GM21381 (cell line): ENCODE data around the gene SMNDC1.

ENCODE experiments used
- ATAC-seq: cut with Tn5 transposase; IDR thresholded peaks from one replicate; pipeline ENCODE4 v1.9.1; 2021; ENCODE audit warnings: mild to moderate bottlenecking, moderate library complexity; ENCODE audit not compliant: unreplicated experiment

SMNDC1 gene

GRCh38 chr10:110327262-110327914, 22.7 kb upstream of the SMNDC1 start:
- ATAC-seq: no peak

DNA sequence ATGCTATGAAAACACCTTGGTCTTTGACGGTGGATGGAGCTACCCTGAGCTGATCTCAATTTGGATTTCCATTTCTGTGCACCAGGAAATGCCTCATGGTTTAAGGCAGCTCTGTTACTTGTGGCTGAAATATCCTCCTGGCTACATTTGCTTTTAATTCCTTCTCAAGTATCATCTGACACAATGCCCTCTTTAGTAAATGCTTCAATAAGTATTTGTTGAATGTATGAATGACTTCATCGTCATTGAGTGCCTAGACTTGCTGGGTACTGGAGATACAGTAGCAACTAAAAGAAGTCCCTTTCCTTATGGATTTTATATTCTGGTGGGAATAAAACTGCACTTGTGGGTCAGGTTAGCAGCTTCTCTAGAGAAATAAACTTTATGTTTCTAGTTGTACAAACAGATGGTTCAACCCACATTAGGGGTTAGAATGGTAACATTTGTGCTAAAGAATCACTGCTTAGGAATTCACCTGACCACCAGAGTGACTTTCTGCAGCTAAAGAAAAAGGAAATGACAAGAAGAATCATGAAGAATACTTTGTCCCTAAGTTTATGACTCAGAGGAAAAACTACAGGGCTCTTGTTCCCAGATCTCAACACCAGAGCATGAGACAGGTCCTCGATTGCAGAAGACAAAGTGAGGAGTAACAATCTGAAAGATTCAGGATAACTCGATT, 21.8 kb upstream of the SMNDC1 start:
- no peak for ATAC-seq

DNA sequence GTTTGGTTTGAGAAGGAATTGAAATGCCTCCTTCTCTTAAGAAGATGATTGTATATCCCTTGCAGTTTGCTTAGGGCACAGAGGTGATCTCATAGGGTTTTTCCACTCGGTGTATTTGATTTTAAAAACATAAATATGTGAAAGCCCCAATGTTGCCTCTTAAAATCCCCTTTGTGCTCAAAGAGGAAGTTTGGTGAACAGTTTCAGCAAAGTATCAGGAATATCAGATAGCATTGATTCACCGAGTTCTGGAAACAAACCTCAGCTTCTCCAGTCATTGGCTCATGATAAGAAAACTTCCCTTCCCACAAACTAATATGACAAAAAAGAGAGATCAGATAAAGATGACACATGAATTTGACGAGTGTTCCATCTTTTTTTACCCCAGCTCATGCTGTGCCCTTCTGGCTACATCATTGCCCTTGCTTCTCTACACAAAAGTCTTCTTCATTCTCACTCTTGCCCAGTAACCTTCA, 20.1 kb upstream of the SMNDC1 start:
- peak; percentile 60 for ATAC-seq

GRCh38 chr10:110324201-110324804, 19.6 kb upstream of the SMNDC1 start:
- ATAC-seq: peak; percentile 57

DNA sequence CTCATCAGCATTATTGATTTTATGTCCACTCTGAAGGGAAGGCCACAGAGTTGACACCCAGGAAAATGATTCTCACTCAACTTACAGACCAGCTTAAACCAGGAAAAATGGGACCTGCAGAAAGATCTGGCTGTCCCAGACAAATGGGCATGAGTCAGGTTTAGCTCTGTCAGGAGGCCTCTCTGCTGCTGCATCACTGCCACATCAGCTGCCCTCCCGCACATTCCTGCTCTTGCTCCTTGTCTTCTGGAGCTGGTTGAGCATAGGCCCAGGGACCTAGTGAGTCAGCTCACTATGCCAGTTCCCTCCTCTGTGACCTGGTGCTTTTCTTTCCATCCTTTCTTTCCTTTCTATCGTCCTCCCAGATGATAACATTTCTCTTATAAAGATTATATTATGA, 18.8 kb upstream of the SMNDC1 start:
- ATAC-seq: no peak

DNA sequence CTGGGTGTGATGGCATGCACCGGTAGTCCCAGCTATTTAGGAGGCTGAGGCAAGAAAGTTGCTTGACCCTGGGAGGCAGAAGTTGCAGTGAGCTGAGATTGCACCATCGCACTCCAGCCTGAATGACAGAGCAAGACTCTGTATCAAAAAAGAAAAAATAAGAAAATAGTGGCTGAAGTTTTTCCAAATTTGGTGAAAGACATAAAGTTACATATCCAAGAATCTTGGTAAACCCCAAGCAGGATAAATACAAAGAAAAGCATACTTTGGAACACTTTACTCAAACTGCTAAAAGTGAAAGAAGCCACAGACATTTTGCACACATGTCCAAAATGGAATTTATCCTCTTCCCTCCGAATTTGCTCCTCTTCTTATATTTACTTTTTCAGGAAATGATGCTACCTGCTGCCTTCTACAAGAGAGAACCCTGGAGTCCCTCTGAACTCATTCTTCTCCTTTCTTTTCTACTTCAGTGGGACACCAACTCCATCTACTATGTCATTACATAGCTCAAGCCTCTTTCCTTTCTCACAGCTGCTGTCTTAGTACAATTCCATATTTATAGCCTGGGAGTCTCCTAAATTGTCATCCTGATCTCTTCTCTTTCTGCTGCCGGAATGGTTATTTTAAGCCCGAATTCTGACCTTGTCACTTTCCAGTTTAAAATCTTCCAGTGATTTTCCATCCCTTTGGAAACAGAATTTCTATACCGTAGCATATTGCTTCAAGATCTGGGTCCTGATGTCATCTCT, 17.3 kb upstream of the SMNDC1 start:
- no peak for ATAC-seq

- no peak for ATAC-seq
These were observed 13.4 kb upstream of the SMNDC1 start for GRCh38 chr10:110317866-110318850.

GRCh38 chr10:110313674-110314073, 9.0 kb upstream of the SMNDC1 start:
- no peak for ATAC-seq

DNA sequence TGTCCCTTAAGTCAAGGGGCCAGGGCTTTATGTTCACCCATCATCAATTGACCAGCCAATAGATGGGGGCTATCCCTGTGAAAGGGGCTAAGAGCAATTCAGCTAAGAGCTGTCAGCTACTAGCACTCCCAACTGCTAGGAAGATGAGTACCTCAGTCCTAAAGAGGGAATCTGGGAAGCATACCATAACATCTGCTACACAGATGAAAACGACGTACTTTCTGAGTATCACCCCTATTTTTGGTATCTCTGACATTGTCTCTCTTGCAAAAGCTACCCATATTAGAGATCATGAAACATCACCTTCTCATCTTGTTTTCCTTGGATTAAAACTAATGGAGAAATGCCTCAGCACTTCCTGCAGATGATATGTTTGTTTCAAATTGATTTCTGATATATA, 7.5 kb upstream of the SMNDC1 start:
- ATAC-seq: no peak

- ATAC-seq: peak; percentile 54
These were observed 6.7 kb upstream of the SMNDC1 start for GRCh38 chr10:110311357-110311949.

DNA sequence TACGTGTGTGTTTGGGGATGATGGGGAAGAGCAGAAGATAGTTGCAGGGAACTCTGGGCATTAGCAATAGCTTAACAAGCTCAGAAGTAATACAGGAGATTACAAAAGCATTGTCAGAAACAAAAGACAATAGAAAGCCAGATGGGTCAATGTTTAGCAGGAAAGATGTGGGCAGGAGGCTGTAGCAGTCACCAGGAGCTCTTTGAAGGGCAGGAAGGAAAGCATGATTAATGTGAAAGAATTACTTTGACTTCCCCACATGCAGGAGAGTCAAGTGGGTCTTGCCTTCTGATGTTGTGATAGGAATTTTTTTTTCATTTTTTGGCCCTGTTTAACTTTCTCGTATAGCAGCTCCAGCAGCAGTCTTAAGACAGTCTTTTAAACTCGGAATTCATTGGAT, 6.0 kb upstream of the SMNDC1 start:
- ATAC-seq: no peak

- no peak for ATAC-seq
These were observed 3.1 kb upstream of the SMNDC1 start for GRCh38 chr10:110307805-110308204.

GRCh38 chr10:110306452-110306768, 1.7 kb upstream of the SMNDC1 start:
- ATAC-seq: no peak

DNA sequence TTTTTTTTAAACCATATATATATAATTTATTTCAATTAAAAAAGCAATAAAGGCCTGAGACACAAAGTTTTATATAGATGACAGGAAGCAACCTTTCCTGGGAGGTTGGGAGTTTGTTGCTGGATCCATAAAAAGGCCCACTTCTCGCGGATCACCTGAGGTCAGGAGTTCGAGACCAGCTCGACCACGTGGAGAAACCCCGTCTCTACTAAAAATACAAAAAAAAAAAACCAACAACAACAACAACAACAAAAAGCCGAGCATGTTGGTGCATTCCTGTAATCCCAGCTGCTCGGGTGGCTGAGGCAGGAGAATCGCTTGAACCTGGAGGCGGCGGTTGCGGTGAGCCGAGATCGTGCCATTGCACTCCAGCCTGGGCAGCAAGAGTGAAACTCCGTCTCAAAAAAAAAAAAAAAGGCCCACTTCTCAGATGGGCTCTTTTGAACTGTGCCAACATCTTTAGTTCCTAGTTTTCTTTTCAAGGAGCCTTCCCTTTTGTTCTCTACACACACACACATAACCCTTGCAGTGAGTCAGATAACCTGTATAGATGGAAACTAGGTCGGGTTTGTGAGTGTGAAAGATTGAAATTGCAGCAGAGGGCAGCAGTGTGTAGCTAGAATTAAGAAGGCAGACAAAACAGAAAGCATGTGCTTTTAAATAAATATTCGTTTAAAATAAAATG, 1.2 kb upstream of the SMNDC1 start:
- peak; percentile 45 for ATAC-seq

DNA sequence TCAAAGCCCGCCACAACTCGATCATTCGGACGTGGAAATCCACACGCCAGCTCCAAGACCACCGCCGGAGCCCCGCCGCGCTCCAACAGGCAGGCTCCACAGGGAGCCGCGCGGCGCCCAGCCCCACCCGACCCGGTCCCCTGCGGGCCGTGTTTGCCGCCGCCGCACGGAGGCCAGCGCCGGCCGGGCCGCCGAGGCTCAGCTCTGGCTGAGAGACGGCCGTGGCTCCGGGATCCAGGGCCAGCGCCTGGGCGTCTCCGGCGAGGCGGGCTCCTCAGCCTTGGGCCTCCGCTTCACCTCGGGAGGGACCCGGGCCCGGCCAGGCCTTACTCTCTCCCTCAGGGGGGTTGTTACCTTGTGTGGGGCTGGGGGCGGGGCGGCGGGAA, 333 bp downstream of the SMNDC1 start:
- peak; percentile 34 for ATAC-seq

- ATAC-seq: no peak
These were observed 1.0 kb downstream of the SMNDC1 start for GRCh38 chr10:110303681-110304080.

GRCh38 chr10:110300486-110300986, 4.2 kb downstream of the SMNDC1 start:
- no peak for ATAC-seq

DNA sequence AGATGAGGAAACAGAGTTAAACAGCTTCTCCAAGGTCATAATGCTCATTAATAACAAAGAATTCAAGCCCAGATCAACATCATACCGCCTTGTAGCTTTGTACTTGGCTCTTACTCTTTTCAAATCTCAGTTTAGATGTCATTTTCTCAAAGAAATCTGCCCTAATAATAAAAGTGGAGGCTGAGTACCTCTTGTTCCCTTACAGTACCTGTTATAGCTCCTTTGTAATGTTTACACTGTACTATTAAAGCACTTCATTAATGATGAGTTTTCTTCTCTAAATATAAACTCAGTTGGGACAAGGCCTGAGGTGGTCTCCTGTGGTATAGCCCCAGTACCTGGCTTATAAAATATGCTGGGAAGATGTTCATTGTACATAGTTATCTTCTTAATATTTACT, 7.8 kb downstream of the SMNDC1 start:
- ATAC-seq: no peak

GRCh38 chr10:110286841-110287240, 17.9 kb downstream of the SMNDC1 start:
- ATAC-seq: no peak
